Upper lobe of left lung (tissue), 6 donors: Measurements from ENCODE around the gene GUCY1A1. TPM values are rescaled to one million over a fixed set of nuclear protein-coding genes. Genes with fewer than 3 reads are reported as not detected.

ENCODE experiments used
- ATAC-seq, 2 donors: fragments of 200-7000 bp; cut with Tn5 transposase; one replicate each; pipeline ENCODE4 v1.9.1; 2022; ENCODE audit warnings: mild to moderate bottlenecking in 2 of 2, moderate library complexity in 2 of 2; ENCODE audit not compliant: low FRiP score in 2 of 2
- DNase-seq, 2 donors: peaks; one replicate each; pipeline ENCODE4 v3.0.0-alpha.2; 2019 to 2020
- H3K27ac ChIP-seq, 4 donors: fragments of 200-600 bp; sonication (generic); one replicate each; pipeline ENCODE4 v1.5.1; 2016 to 2019
- H3K27me3 ChIP-seq, 4 donors: fragments of 200-600 bp; sonication (generic); one replicate each; pipeline ENCODE4 v1.5.1; 2017 to 2019
- H3K36me3 ChIP-seq, 4 donors: fragments of 200-600 bp; sonication (generic); one replicate each; pipeline ENCODE4 v1.5.1; 2016 to 2019
- H3K4me1 ChIP-seq, 4 donors: fragments of 200-600 bp; sonication (generic); one replicate each; pipeline ENCODE4 v1.5.1; 2018 to 2019
- H3K4me3 ChIP-seq, 4 donors: fragments of 200-600 bp; sonication (generic); one replicate each; pipeline ENCODE4 v1.5.1; 2017 to 2019; ENCODE audit warnings: mild to moderate bottlenecking in 2 of 4, moderate library complexity in 1 of 4
- H3K9me3 ChIP-seq, 4 donors: fragments of 200-600 bp; sonication (generic); one replicate each; pipeline ENCODE4 v1.5.1; 2018 to 2019
- CTCF ChIP-seq, 6 experiments: fragments of 450-650 bp in 4 of 6; fragments of 200-600 bp in 2 of 6; sonication (generic) in 2 of 6; IDR thresholded peaks; one replicate each; pipeline ENCODE4 v1.5.1; 2016 to 2019; ENCODE audit warnings: antibody characterized with exemption in 6 of 6
- EP300 ChIP-seq, 4 donors: sonication (generic); formaldehyde crosslinking; IDR thresholded peaks; one replicate each; pipeline ENCODE4 v1.5.1; 2017; ENCODE audit warnings: antibody characterized with exemption in 4 of 4, control low read depth in 2 of 4
- POLR2A ChIP-seq, 4 donors: fragments of 450-650 bp; IDR thresholded peaks; one replicate each; pipeline ENCODE4 v1.5.1; 2016 to 2017; ENCODE audit warnings: antibody characterized with exemption in 4 of 4, mild to moderate bottlenecking in 2 of 4
- POLR2AphosphoS5 ChIP-seq, 2 donors: sonication (generic); formaldehyde crosslinking; IDR thresholded peaks; one replicate each; pipeline ENCODE4 v1.5.1; 2017; ENCODE audit warnings: antibody characterized with exemption in 2 of 2
- WGBS, 2 donors: methylation state at CpG; one replicate each; pipeline ENCODE4 v1.1.5; 2017 to 2018; 5-methylcytosine and 5-hydroxymethylcytosine counted together
- total RNA-seq, 6 donors: library from RNA; depleted of rRNA in 4 of 6; stranded (reverse); fragments of >200 nt in 4 of 6; gene quantifications; one replicate each; pipeline versions ENCODE4 v1.1.0 to v1.2.1, GENCODE V29; 2016 to 2021
- donor health status: DM: no; HTN: no; CAD: no; lungs with moderate emphysema.
- donor health status: DM: no; HTN: yes; CAD: no; lungs with severe emphysema.

Gene GUCY1A1
- total RNA-seq, 6 donors from 2014 or later = 19.0 to 67.1 (median 44.2) TPM

GRCh38 chr4:155712846-155713245 is 46.2 kb downstream of the GUCY1A1 start:
- no peak for DNase-seq
- Histone ChIP-seq H3K9me3 (no peaks in the 10 kb centered on the region), H3K4me1 (no peaks in the 10 kb centered on the region), H3K27ac (no peak overlapping the region), H3K27me3 (no peaks in the 10 kb centered on the region), H3K36me3 (peaks cover 0 to 4% (median 2%) of the 10 kb centered on the region in 4 donors), H3K4me3 (no peak overlapping the region)
- ATAC-seq = no peak
- whole genome bisulfite sequencing, 2 donors = 58 to 66% methylated on average over 3 of the region's 3 CpGs
- TF ChIP-seq POLR2AphosphoS5 (IDR thresholded peaks at IDR 0.05) (no peak), POLR2A (IDR thresholded peaks at IDR 0.05) (no peak), EP300 (IDR thresholded peaks at IDR 0.05) (no peak), CTCF (IDR thresholded peaks at IDR 0.05) (no peak)

GRCh38 chr4:155713911-155714310 is 47.3 kb downstream of the GUCY1A1 start:
- Histone ChIP-seq H3K27me3 (no peaks in the 10 kb centered on the region), H3K9me3 (no peaks in the 10 kb centered on the region), H3K4me1 (no peaks in the 10 kb centered on the region), H3K36me3 (peaks cover 0 to 4% (median 2%) of the 10 kb centered on the region in 4 donors), H3K27ac (no peak overlapping the region), H3K4me3 (no peak overlapping the region)
- DNase-seq (no peak), ATAC-seq (no peak)
- 49 to 70% methylated on average over 1 of the region's 1 CpG for WGBS, 2 donors
- no peak for TF ChIP-seq POLR2AphosphoS5 (IDR thresholded peaks at IDR 0.05)
- TF ChIP-seq EP300 (IDR thresholded peaks at IDR 0.05) = no peak
- no peak for TF ChIP-seq POLR2A (IDR thresholded peaks at IDR 0.05)
- no peak for TF ChIP-seq CTCF (IDR thresholded peaks at IDR 0.05)

GRCh38 chr4:155722336-155722735 is 55.7 kb downstream of the GUCY1A1 start:
- no peaks in the 10 kb centered on the region for H3K9me3 ChIP-seq
- H3K27me3 ChIP-seq = no peaks in the 10 kb centered on the region
- WGBS, 2 donors = 67 to 86% methylated on average over 1 of the region's 1 CpG
- no peak overlapping the region for H3K4me3 ChIP-seq
- DNase-seq (no peak), ATAC-seq (no peak)
- no peaks in the 10 kb centered on the region for H3K4me1 ChIP-seq
- H3K36me3 ChIP-seq = peaks cover 0 to 5% (median 0%) of the 10 kb centered on the region in 4 donors
- no peak for TF ChIP-seq EP300 (IDR thresholded peaks at IDR 0.05)
- no peak for TF ChIP-seq CTCF (IDR thresholded peaks at IDR 0.05)
- no peak for TF ChIP-seq POLR2AphosphoS5 (IDR thresholded peaks at IDR 0.05)
- no peak for TF ChIP-seq POLR2A (IDR thresholded peaks at IDR 0.05)
- no peak overlapping the region for H3K27ac ChIP-seq

GRCh38 chr4:155722816-155723499 is 56.3 kb downstream of the GUCY1A1 start:
- Histone ChIP-seq H3K9me3 (no peaks in the 10 kb centered on the region), H3K27me3 (no peaks in the 10 kb centered on the region), H3K4me3 (no peak overlapping the region), H3K4me1 (no peaks in the 10 kb centered on the region), H3K27ac (no peak overlapping the region), H3K36me3 (peaks cover 0 to 5% (median 0%) of the 10 kb centered on the region in 4 donors)
- TF ChIP-seq POLR2AphosphoS5 (IDR thresholded peaks at IDR 0.05) = no peak
- no peak for TF ChIP-seq EP300 (IDR thresholded peaks at IDR 0.05)
- no peak for TF ChIP-seq CTCF (IDR thresholded peaks at IDR 0.05)
- no peak for TF ChIP-seq POLR2A (IDR thresholded peaks at IDR 0.05)
- WGBS, 2 donors = 88 to 92% methylated on average over 7 of the region's 7 CpGs
- DNase-seq (no peak), ATAC-seq (no peak)

- TF ChIP-seq POLR2AphosphoS5 (IDR thresholded peaks at IDR 0.05) = no peak
- TF ChIP-seq POLR2A (IDR thresholded peaks at IDR 0.05) = no peak
- no peak for TF ChIP-seq CTCF (IDR thresholded peaks at IDR 0.05)
- TF ChIP-seq EP300 (IDR thresholded peaks at IDR 0.05) = no peak
- H3K27ac ChIP-seq = no peak overlapping the region
- H3K4me1 ChIP-seq = no peaks in the 10 kb centered on the region
- H3K9me3 ChIP-seq = no peaks in the 10 kb centered on the region
- no peaks in the 10 kb centered on the region for H3K27me3 ChIP-seq
- no peak for DNase-seq
- no peak for ATAC-seq
- peaks cover 0 to 5% (median 0%) of the 10 kb centered on the region in 4 donors for H3K36me3 ChIP-seq
- WGBS, 2 donors = 75 to 81% methylated on average over 3 of the region's 3 CpGs
- no peak overlapping the region for H3K4me3 ChIP-seq
Observed at GRCh38 chr4:155724731-155725130, 58.1 kb downstream of the GUCY1A1 start.
